ENCODE results near the gene C1orf167.
A peak's percentile ranks its signal among the peaks of the same experiment; 100 is the strongest.

The C1orf167 gene

GRCh38 chr1:11799099-11799498, 37.1 kb downstream of the C1orf167 start:
- H3K4me1 ChIP-seq = peaks cover 3% of the 10 kb centered on the region
- H3K27ac ChIP-seq = no peak overlapping the region
- no peak overlapping the region for H3K4me2 ChIP-seq (ENCODE audit: low read length)
- H3K9ac ChIP-seq = no peak overlapping the region
- no peak overlapping the region for H2AFZ ChIP-seq
- no peaks in the 10 kb centered on the region for H3K79me2 ChIP-seq
- no peak for TF ChIP-seq CTCF (IDR thresholded peaks at IDR 0.05)
- H3K27me3 ChIP-seq (ENCODE audit: control insufficient read depth, insufficient read depth, low read length) = no peaks in the 10 kb centered on the region
- no peak overlapping the region for H3K4me3 ChIP-seq (ENCODE audit: low read depth, low read length)
- H3K36me3 ChIP-seq (ENCODE audit: control insufficient read depth, insufficient read depth, low read length) = no peaks in the 10 kb centered on the region
- H3K9me3 ChIP-seq (ENCODE audit: control insufficient read depth, low read length) = no peaks in the 10 kb centered on the region

- peaks cover 6% of the 10 kb centered on the region for H3K4me1 ChIP-seq
- H3K4me3 ChIP-seq (ENCODE audit: low read depth, low read length) = no peak overlapping the region
- TF ChIP-seq CTCF (IDR thresholded peaks at IDR 0.05) = no peak
- no peak overlapping the region for H3K4me2 ChIP-seq (ENCODE audit: low read length)
- no peak overlapping the region for H2AFZ ChIP-seq
- H3K9me3 ChIP-seq (ENCODE audit: control insufficient read depth, low read length) = no peaks in the 10 kb centered on the region
- no peak overlapping the region for H3K27ac ChIP-seq
- no peaks in the 10 kb centered on the region for H3K27me3 ChIP-seq (ENCODE audit: control insufficient read depth, insufficient read depth, low read length)
- H3K36me3 ChIP-seq (ENCODE audit: control insufficient read depth, insufficient read depth, low read length) = no peaks in the 10 kb centered on the region
- H3K9ac ChIP-seq = no peak overlapping the region
- no peaks in the 10 kb centered on the region for H3K79me2 ChIP-seq
Measured at GRCh38 chr1:11799896-11800295, 37.9 kb downstream of the C1orf167 start.

GRCh38 chr1:11800391-11800755, 38.4 kb downstream of the C1orf167 start:
- TF ChIP-seq CTCF (IDR thresholded peaks at IDR 0.05) = no peak
- no peak overlapping the region for H3K4me3 ChIP-seq (ENCODE audit: low read depth, low read length)
- H3K27me3 ChIP-seq (ENCODE audit: control insufficient read depth, insufficient read depth, low read length) = no peaks in the 10 kb centered on the region
- peaks cover 6% of the 10 kb centered on the region for H3K4me1 ChIP-seq
- H3K9me3 ChIP-seq (ENCODE audit: control insufficient read depth, low read length) = no peaks in the 10 kb centered on the region
- H2AFZ ChIP-seq = no peak overlapping the region
- no peaks in the 10 kb centered on the region for H3K79me2 ChIP-seq
- H3K27ac ChIP-seq = no peak overlapping the region
- no peaks in the 10 kb centered on the region for H3K36me3 ChIP-seq (ENCODE audit: control insufficient read depth, insufficient read depth, low read length)
- no peak overlapping the region for H3K4me2 ChIP-seq (ENCODE audit: low read length)
- no peak overlapping the region for H3K9ac ChIP-seq

GRCh38 chr1:11800756-11801433, 38.9 kb downstream of the C1orf167 start:
- H3K27ac ChIP-seq = no peak overlapping the region
- no peaks in the 10 kb centered on the region for H3K79me2 ChIP-seq
- peaks cover 6% of the 10 kb centered on the region for H3K4me1 ChIP-seq
- no peak overlapping the region for H3K4me2 ChIP-seq (ENCODE audit: low read length)
- no peaks in the 10 kb centered on the region for H3K9me3 ChIP-seq (ENCODE audit: control insufficient read depth, low read length)
- no peak overlapping the region for H3K9ac ChIP-seq
- TF ChIP-seq CTCF (IDR thresholded peaks at IDR 0.05) = no peak
- no peaks in the 10 kb centered on the region for H3K36me3 ChIP-seq (ENCODE audit: control insufficient read depth, insufficient read depth, low read length)
- H3K27me3 ChIP-seq (ENCODE audit: control insufficient read depth, insufficient read depth, low read length) = no peaks in the 10 kb centered on the region
- no peak overlapping the region for H3K4me3 ChIP-seq (ENCODE audit: low read depth, low read length)
- H2AFZ ChIP-seq = no peak overlapping the region

GRCh38 chr1:11802616-11802972, 40.6 kb downstream of the C1orf167 start:
- Histone ChIP-seq H3K27me3 (ENCODE audit: control insufficient read depth, insufficient read depth, low read length) (no peaks in the 10 kb centered on the region), H3K4me3 (ENCODE audit: low read depth, low read length) (peak overlapping the region; percentile 25), H3K4me1 (peaks cover 6% of the 10 kb centered on the region), H3K4me2 (ENCODE audit: low read length) (peak overlapping the region; percentile 23), H2AFZ (peak overlapping the region; percentile 74), H3K27ac (peak overlapping the region; percentile 61), H3K9me3 (ENCODE audit: control insufficient read depth, low read length) (no peaks in the 10 kb centered on the region), H3K9ac (no peak overlapping the region), H3K36me3 (ENCODE audit: control insufficient read depth, insufficient read depth, low read length) (no peaks in the 10 kb centered on the region), H3K79me2 (no peaks in the 10 kb centered on the region)
- TF ChIP-seq CTCF (IDR thresholded peaks at IDR 0.05) = no peak

Data from parathyroid adenoma (tissue), 2 donors.